HCT116 (cell line): ENCODE data around the gene ANKFN1. TPM values are rescaled to one million over a fixed set of nuclear protein-coding genes. Genes with fewer than 3 reads are reported as not detected.

ENCODE experiments used
- ATAC-seq: fragments of 200-7000 bp; cut with Tn5 transposase; 2 replicates; pipeline ENCODE4 v1.9.1; 2020; ENCODE audit warnings: mild to moderate bottlenecking, moderate library complexity
- BruUV-seq: library from RNA; stranded (reverse); fragments of 400-500 nt; replicated peaks from 2 replicates; lab custom pipeline; 2021; lab: Mats Ljungman, UMichigan
- CTCF ChIA-PET: fragments of 300-600 bp; sonication (Branson Sonifier 250); formaldehyde crosslinking; loops from one replicate; lab custom pipeline; 2021; ENCODE audit warnings: antibody characterized with exemption; lab: Charles Lee
- POLR2A ChIA-PET: fragments of 300-600, 350-600 bp; sonication (Branson Sonifier 250); formaldehyde crosslinking; loops from one replicate; lab custom pipeline; 2021; ENCODE audit warnings: antibody characterized with exemption; lab: Charles Lee
- RAD21 ChIA-PET, 2 experiments: fragments of 300-600 bp; sonication (Branson Sonifier 250); formaldehyde crosslinking; loops; one replicate each; lab custom pipeline; 2023; ENCODE audit warnings: low total read pairs in 2 of 2; ENCODE audit not compliant: uncharacterized antibody in 2 of 2, unreplicated experiment in 2 of 2, low non-redundant PET in 1 of 2; lab: Charles Lee
- DNase-seq: peaks from one replicate; pipeline ENCODE4 v3.0.0-alpha.2; 2010; ENCODE audit warnings: low read depth, low spot score
- H2AFZ ChIP-seq: fragments of 200-600 bp; shearing (Covaris generic), sonication (generic); 2 replicates; pipeline ENCODE4 v1.6.1; 2017; ENCODE audit warnings: low read depth, mixed run types, mixed read lengths, antibody characterized with exemption, low read length; ENCODE audit not compliant: poor library complexity, severe bottlenecking
- H3K27ac ChIP-seq: 2 replicates; pipeline ENCODE4 v1.5.1; 2012; ENCODE audit warnings: low read depth, low read length
- H3K27me3 ChIP-seq: fragments of 200-600 bp; sonication (generic); 2 replicates; pipeline ENCODE4 v1.6.1; 2016; ENCODE audit warnings: mixed run types, low read length, mixed read lengths; ENCODE audit not compliant: insufficient read depth
- H3K36me3 ChIP-seq, 2 experiments: fragments of 200-500 bp in 1 of 2; fragments of 200-600 bp in 1 of 2; sonication (Bioruptor generic) in 1 of 2; sonication (generic) in 1 of 2; 2 replicates each; pipeline versions ENCODE4 v1.5.1 to v1.6.1; 2014 to 2016; ENCODE audit warnings: low read length in 2 of 2, inconsistent platforms in 1 of 2, mixed read lengths in 1 of 2, mixed run types in 1 of 2; ENCODE audit not compliant: insufficient read depth in 2 of 2, control insufficient read depth in 1 of 2
- H3K4me1 ChIP-seq, 2 experiments: fragments of 200-600 bp in 1 of 2; sonication (generic) in 1 of 2; 2 replicates each; pipeline versions ENCODE4 v1.5.1 to v1.6.1; 2012 to 2017; ENCODE audit warnings: low read length in 2 of 2, inconsistent platforms in 1 of 2, mild to moderate bottlenecking in 1 of 2, mixed read lengths in 1 of 2, mixed run types in 1 of 2, moderate library complexity in 1 of 2; ENCODE audit not compliant: insufficient read depth in 2 of 2, control insufficient read depth in 1 of 2
- H3K4me2 ChIP-seq: fragments of 200-600 bp; sonication (generic); 2 replicates; pipeline ENCODE4 v1.6.1; 2017; ENCODE audit warnings: mixed run types, low read length, mixed read lengths
- H3K4me3 ChIP-seq, 2 experiments: fragments of 200-600 bp in 1 of 2; sonication (generic) in 1 of 2; replicated peaks in 1 of 2; 2 replicates each; pipeline ENCODE4 v1.5.1; 2011 to 2016; ENCODE audit warnings: low read length in 2 of 2, control low read depth in 1 of 2, low read depth in 1 of 2, mild to moderate bottlenecking in 1 of 2, mixed read lengths in 1 of 2, mixed run types in 1 of 2
- H3K79me2 ChIP-seq: fragments of 200-600 bp; sonication (generic); 2 replicates; pipeline ENCODE4 v1.6.1; 2017; ENCODE audit warnings: mild to moderate bottlenecking, mixed run types, low read length, moderate library complexity, mixed read lengths; ENCODE audit not compliant: insufficient read depth
- H3K9ac ChIP-seq: fragments of 200-600 bp; sonication (generic); 2 replicates; pipeline ENCODE4 v1.6.1; 2016; ENCODE audit warnings: low read length, mixed read lengths
- H3K9me2 ChIP-seq: fragments of 200-600 bp; sonication (generic), shearing (Covaris generic); 2 replicates; pipeline ENCODE4 v1.6.1; 2017; ENCODE audit warnings: mixed run types, mild to moderate bottlenecking, moderate library complexity; ENCODE audit not compliant: insufficient read depth
- H3K9me3 ChIP-seq, 2 experiments: fragments of 200-500 bp in 1 of 2; fragments of 200-600 bp in 1 of 2; sonication (Bioruptor generic) in 1 of 2; sonication (generic) in 1 of 2; 2 replicates each; pipeline ENCODE4 v1.6.1; 2014 to 2017; ENCODE audit warnings: low read length in 2 of 2, mixed read lengths in 2 of 2, inconsistent platforms in 1 of 2, low read depth in 1 of 2, mild to moderate bottlenecking in 1 of 2, mixed run types in 1 of 2, moderate library complexity in 1 of 2; ENCODE audit not compliant: control insufficient read depth in 1 of 2, insufficient read depth in 1 of 2
- H4K20me1 ChIP-seq: fragments of 200-600 bp; sonication (generic), shearing (Covaris generic); 2 replicates; pipeline ENCODE4 v1.6.1; 2017; ENCODE audit warnings: mixed run types, mild to moderate bottlenecking, moderate library complexity; ENCODE audit not compliant: insufficient read depth
- FOSL1 ChIP-seq: IDR thresholded peaks from 2 replicates; pipeline ENCODE4 v1.6.1; 2012; ENCODE audit warnings: low read depth
- JUND ChIP-seq: IDR thresholded peaks from 2 replicates; pipeline ENCODE4 v1.6.1; 2012
- POLR2AphosphoS5 ChIP-seq: IDR thresholded peaks from 2 replicates; pipeline ENCODE4 v1.6.1; 2011; ENCODE audit warnings: mild to moderate bottlenecking, low read depth, low read length, moderate library complexity
- SP1 ChIP-seq: IDR thresholded peaks from 2 replicates; pipeline ENCODE4 v1.6.1; 2012; ENCODE audit warnings: low read depth
- intact Hi-C: fragments of 100-400 bp; cut with micrococcal nuclease; formaldehyde crosslinking; loops from 2 replicates; pipeline ENCODE4 v1.10.0; 2022
- total RNA-seq: library from RNA; stranded (reverse); gene quantifications from one replicate; pipeline ENCODE4 v1.2.1, GENCODE V29; 2021; ENCODE audit not compliant: unreplicated experiment
- TF ChIP-seq, protein P1 (sequence below): IDR thresholded peaks from 2 replicates; pipeline ENCODE4 v1.6.1; 2012; ENCODE audit warnings: low read depth
- TF ChIP-seq, protein P2 (sequence below), 3 experiments: fragments of 200-600 bp in 1 of 3; sonication (generic) in 1 of 3; IDR thresholded peaks in 2 of 3; conservative IDR thresholded peaks in 1 of 3; 2 replicates each; pipeline ENCODE4 v1.5.1; 2012 to 2017; ENCODE audit warnings: low read depth in 2 of 3, low read length in 2 of 3, antibody characterized with exemption in 1 of 3, borderline replicate concordance in 1 of 3, control low read depth in 1 of 3, mild to moderate bottlenecking in 1 of 3, mixed read lengths in 1 of 3, mixed run types in 1 of 3, moderate library complexity in 1 of 3; ENCODE audit not compliant: insufficient read depth in 1 of 3

The ANKFN1 gene
- total RNA-seq, 1 experiment from 2014 or later: 1.1 TPM

GRCh38 chr17:56506349-56506748 is 353.1 kb downstream of the ANKFN1 start:
- ChIA-PET CTCF (interaction anchor here (0.6 to 1.4 kb wide), 4 partner anchors 34 to 273 kb away, joined by 4 to 6 read pairs (median 5); no protein-coding TSS in a partner anchor), POLR2A (no interaction called here)

More at GRCh38 chr17:56506349-56506748, 353.1 kb downstream of the ANKFN1 start:
- Histone ChIP-seq H3K9ac (no peak overlapping the region), H3K27ac (no peak overlapping the region), H3K36me3 (no peaks in the 10 kb centered on the region), H4K20me1 (no peaks in the 10 kb centered on the region), H3K79me2 (no peaks in the 10 kb centered on the region), H2AFZ (no peak overlapping the region), H3K4me2 (no peak overlapping the region), H3K4me3 (no peak overlapping the region), H3K27me3 (peaks cover 49% of the 10 kb centered on the region), H3K9me3 (no peaks in the 10 kb centered on the region), H3K4me1 (no peaks in the 10 kb centered on the region), H3K9me2 (no peaks in the 10 kb centered on the region)
- no peak for TF ChIP-seq POLR2AphosphoS5
- no peak for TF ChIP-seq SP1
- TF ChIP-seq FOSL1: no peak
- no peak for TF ChIP-seq JUND
- TF ChIP-seq, protein P1, sequence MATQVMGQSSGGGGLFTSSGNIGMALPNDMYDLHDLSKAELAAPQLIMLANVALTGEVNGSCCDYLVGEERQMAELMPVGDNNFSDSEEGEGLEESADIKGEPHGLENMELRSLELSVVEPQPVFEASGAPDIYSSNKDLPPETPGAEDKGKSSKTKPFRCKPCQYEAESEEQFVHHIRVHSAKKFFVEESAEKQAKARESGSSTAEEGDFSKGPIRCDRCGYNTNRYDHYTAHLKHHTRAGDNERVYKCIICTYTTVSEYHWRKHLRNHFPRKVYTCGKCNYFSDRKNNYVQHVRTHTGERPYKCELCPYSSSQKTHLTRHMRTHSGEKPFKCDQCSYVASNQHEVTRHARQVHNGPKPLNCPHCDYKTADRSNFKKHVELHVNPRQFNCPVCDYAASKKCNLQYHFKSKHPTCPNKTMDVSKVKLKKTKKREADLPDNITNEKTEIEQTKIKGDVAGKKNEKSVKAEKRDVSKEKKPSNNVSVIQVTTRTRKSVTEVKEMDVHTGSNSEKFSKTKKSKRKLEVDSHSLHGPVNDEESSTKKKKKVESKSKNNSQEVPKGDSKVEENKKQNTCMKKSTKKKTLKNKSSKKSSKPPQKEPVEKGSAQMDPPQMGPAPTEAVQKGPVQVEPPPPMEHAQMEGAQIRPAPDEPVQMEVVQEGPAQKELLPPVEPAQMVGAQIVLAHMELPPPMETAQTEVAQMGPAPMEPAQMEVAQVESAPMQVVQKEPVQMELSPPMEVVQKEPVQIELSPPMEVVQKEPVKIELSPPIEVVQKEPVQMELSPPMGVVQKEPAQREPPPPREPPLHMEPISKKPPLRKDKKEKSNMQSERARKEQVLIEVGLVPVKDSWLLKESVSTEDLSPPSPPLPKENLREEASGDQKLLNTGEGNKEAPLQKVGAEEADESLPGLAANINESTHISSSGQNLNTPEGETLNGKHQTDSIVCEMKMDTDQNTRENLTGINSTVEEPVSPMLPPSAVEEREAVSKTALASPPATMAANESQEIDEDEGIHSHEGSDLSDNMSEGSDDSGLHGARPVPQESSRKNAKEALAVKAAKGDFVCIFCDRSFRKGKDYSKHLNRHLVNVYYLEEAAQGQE: no peak
- TF ChIP-seq, protein P2, sequence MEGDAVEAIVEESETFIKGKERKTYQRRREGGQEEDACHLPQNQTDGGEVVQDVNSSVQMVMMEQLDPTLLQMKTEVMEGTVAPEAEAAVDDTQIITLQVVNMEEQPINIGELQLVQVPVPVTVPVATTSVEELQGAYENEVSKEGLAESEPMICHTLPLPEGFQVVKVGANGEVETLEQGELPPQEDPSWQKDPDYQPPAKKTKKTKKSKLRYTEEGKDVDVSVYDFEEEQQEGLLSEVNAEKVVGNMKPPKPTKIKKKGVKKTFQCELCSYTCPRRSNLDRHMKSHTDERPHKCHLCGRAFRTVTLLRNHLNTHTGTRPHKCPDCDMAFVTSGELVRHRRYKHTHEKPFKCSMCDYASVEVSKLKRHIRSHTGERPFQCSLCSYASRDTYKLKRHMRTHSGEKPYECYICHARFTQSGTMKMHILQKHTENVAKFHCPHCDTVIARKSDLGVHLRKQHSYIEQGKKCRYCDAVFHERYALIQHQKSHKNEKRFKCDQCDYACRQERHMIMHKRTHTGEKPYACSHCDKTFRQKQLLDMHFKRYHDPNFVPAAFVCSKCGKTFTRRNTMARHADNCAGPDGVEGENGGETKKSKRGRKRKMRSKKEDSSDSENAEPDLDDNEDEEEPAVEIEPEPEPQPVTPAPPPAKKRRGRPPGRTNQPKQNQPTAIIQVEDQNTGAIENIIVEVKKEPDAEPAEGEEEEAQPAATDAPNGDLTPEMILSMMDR (IDR thresholded peaks at IDR 0.05 in 2 of 3, conservative IDR thresholded peaks at IDR 0.05 in 1 of 3; ENCODE audit: borderline replicate concordance in 1 of 3, insufficient read depth in 1 of 3, low read depth in 2 of 3, low read length in 2 of 3): no peak
- DNase-seq (no peak), ATAC-seq (no peak)
- RAD21 ChIA-PET: interaction anchor here (0.7 to 1.2 kb wide), 2 partner anchors 209 to 210 kb away, joined by 3 to 4 read pairs; no protein-coding TSS in a partner anchor
- intact Hi-C loops: no loop called here
- no TSS peak for BruUV-seq
